22Rv1 (cell line): ENCODE data around the gene ARL14EPL.

ENCODE experiments used
- H3K27ac ChIP-seq: fragments of 450-650 bp; 2 replicates; pipeline ENCODE4 v1.5.1; 2017
- CTCF ChIP-seq: fragments of 450-650 bp; IDR thresholded peaks from 2 replicates; pipeline ENCODE4 v1.5.1; 2017; ENCODE audit warnings: mild to moderate bottlenecking
- ZFX ChIP-seq: fragments of 450-650 bp; IDR thresholded peaks from 2 replicates; pipeline ENCODE4 v1.6.1; 2017; ENCODE audit warnings: antibody characterized with exemption, borderline replicate concordance

Gene ARL14EPL

DNA sequence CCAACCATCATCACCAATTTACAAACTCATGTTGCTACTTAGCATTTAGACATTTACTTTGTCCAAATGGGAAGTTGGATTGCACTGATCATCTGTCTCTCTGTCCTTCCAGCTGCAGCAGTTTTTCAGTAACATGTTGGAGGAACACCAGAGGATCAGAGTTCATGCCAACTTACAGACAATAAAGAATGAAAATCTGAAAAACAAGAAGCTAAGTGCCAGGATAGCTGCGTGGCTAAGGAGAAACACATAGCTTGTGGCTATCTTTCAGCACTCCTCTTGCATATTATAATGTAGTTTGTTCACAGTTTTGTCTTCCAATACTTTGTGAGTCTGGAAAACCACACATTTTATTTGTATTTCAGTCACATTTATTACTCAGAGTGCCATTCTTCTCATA lies 6.4 kb upstream of the ARL14EPL start:
- no peak overlapping the region for H3K27ac ChIP-seq
- TF ChIP-seq CTCF = no peak
- TF ChIP-seq ZFX = no peak

DNA sequence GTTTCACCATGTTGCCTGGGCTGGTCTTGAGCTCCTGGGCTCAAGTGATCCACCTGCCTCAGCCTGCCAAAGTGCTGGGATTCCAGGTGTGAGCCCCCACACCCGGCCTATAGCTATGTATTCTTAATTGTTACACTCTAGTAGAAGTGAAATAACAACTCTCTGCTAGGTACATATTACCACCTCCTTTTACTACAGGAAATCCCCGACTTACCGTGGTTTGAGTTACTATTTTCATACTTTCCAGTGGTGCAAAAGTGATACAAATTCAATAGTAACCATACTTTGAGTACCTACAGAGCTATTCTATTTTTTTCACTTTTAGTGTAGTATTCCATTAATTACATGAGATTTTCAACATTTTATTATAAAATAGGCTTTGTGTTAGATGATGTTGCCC lies 719 bp downstream of the ARL14EPL start:
- no peak for TF ChIP-seq CTCF
- TF ChIP-seq ZFX = no peak
- H3K27ac ChIP-seq = no peak overlapping the region

GRCh38 chr5:116035123-116035522 lies 2.9 kb downstream of the ARL14EPL start:
- TF ChIP-seq ZFX (no peak), CTCF (no peak)
- H3K27ac ChIP-seq = no peak overlapping the region

GRCh38 chr5:116037236-116037822 lies 5.1 kb downstream of the ARL14EPL start:
- TF ChIP-seq CTCF (peak; percentile 73), ZFX (no peak)

DNA sequence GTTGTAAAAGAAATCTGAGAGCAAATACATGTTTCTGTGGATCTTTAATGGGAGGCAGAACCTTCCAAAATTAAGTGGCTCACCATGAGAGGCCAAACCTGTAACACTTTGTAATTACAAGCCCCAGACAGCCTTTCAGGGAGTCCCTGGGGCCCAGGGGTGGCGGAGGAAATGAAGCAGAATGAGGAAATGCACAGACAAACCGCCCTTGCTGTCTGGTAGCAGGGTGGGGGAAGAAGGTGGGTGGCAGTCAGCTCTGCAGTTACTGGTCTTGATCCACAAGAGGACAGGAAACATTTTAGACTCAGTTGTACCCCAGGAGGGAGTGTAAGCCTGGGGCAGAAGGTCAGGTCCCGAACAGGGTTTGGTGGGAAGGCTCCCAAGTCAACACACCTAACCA lies 6.5 kb downstream of the ARL14EPL start:
- H3K27ac ChIP-seq = no peak overlapping the region
- TF ChIP-seq ZFX (no peak), CTCF (no peak)

More at GRCh38 chr5:116037236-116037822, 5.1 kb downstream of the ARL14EPL start:
- H3K27ac ChIP-seq = no peak overlapping the region

- no peak for TF ChIP-seq CTCF
- no peak for TF ChIP-seq ZFX
- H3K27ac ChIP-seq = no peak overlapping the region
These were observed 10.1 kb downstream of the ARL14EPL start for GRCh38 chr5:116042375-116042774.

DNA sequence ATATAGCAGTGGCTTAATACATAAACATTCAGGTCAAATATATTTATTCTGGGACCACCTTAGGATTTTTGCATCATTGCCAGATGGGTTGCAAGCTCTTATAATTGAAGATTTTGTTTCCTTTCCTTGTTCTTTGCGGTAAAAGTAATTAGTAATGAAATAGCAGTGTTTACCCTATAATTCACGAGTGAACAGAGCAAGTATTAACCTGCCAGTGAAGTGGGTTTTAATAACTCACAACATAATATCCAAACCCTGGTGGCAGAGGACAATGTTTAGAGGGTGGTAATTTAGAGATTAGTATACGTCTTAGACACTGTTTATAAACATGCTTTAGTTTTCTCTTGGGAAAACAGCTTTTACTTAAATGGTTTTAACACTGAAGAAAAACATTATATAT lies 11.8 kb downstream of the ARL14EPL start:
- TF ChIP-seq ZFX (no peak), CTCF (no peak)
- H3K27ac ChIP-seq = no peak overlapping the region
